Measurements from ENCODE around the gene TARS1.
A peak's percentile ranks its signal among the peaks of the same experiment; 100 is the strongest.

The TARS1 gene

GRCh38 chr5:33441241-33442177 lies 744 bp downstream of the TARS1 start:
- peak; percentile 75 for DNase-seq

- DNase-seq: no peak
Observed at GRCh38 chr5:33444542-33444941, 3.8 kb downstream of the TARS1 start.

- DNase-seq: no peak
Observed at GRCh38 chr5:33445798-33446197, 5.0 kb downstream of the TARS1 start.

GRCh38 chr5:33448118-33448517 lies 7.4 kb downstream of the TARS1 start:
- DNase-seq: no peak

- no peak for DNase-seq
Observed at GRCh38 chr5:33457126-33457525, 16.4 kb downstream of the TARS1 start.

GRCh38 chr5:33457817-33458216 lies 17.1 kb downstream of the TARS1 start:
- DNase-seq: no peak

GRCh38 chr5:33460210-33460609 lies 19.4 kb downstream of the TARS1 start:
- DNase-seq: no peak

GRCh38 chr5:33462456-33462855 lies 21.7 kb downstream of the TARS1 start:
- DNase-seq: no peak

- no peak for DNase-seq
Observed at GRCh38 chr5:33465120-33465519, 24.4 kb downstream of the TARS1 start.

- DNase-seq: no peak
Observed at GRCh38 chr5:33468775-33469435, 28.1 kb downstream of the TARS1 start.

GRCh38 chr5:33470544-33470943 lies 29.8 kb downstream of the TARS1 start:
- DNase-seq: no peak

- DNase-seq: no peak
Observed at GRCh38 chr5:33472805-33473409, 32.1 kb downstream of the TARS1 start.

- DNase-seq: no peak
Observed at GRCh38 chr5:33474004-33474403, 33.2 kb downstream of the TARS1 start.

GRCh38 chr5:33474931-33475499 lies 34.2 kb downstream of the TARS1 start:
- DNase-seq: no peak

GRCh38 chr5:33475706-33476105 lies 34.9 kb downstream of the TARS1 start:
- no peak for DNase-seq

- no peak for DNase-seq
Observed at GRCh38 chr5:33476992-33477391, 36.2 kb downstream of the TARS1 start.

- no peak for DNase-seq
Observed at GRCh38 chr5:33477816-33478215, 37.1 kb downstream of the TARS1 start.

GRCh38 chr5:33479311-33479710 lies 38.5 kb downstream of the TARS1 start:
- no peak for DNase-seq

GRCh38 chr5:33480876-33481275 lies 40.1 kb downstream of the TARS1 start:
- no peak for DNase-seq

- DNase-seq: no peak
Observed at GRCh38 chr5:33482335-33482734, 41.6 kb downstream of the TARS1 start.

- DNase-seq: no peak
Observed at GRCh38 chr5:33487236-33487635, 46.5 kb downstream of the TARS1 start.

GRCh38 chr5:33488558-33489355 lies 48.0 kb downstream of the TARS1 start:
- no peak for DNase-seq

Data from activated effector memory CD4-positive, alpha-beta T cell treated with anti-CD3 and anti-CD28 coated beads, Interleukin-2, amount 50 U/mL, for 16 hours (primary cell).